Measurements from ENCODE around the gene ARID5A.
A peak's percentile ranks its signal among the peaks of the same experiment; 100 is the strongest.

Gene ARID5A

GRCh38 chr2:96529376-96530143 lies 7.0 kb upstream of the ARID5A start:
- Histone ChIP-seq H3K27me3 (ENCODE audit: low read depth, low read length) (no peaks in the 10 kb centered on the region), H3K9me3 (ENCODE audit: control insufficient read depth in 1 of 2, low read length in 2 of 2) (no peaks in the 10 kb centered on the region), H3K4me1 (ENCODE audit: control insufficient read depth in 1 of 2, insufficient read depth in 2 of 2, low read length in 2 of 2) (peaks cover 25% of the 10 kb centered on the region in 2 donors), H3K36me3 (ENCODE audit: control insufficient read depth in 1 of 2, insufficient read depth in 2 of 2, low read length in 2 of 2) (no peaks in the 10 kb centered on the region), H3K27ac (ENCODE audit: low read length) (no peak overlapping the region), H3K4me3 (ENCODE audit: low read depth in 1 of 2, low read length in 2 of 2) (no peak overlapping the region)

- Histone ChIP-seq H3K27ac (ENCODE audit: low read length) (no peak overlapping the region), H3K27me3 (ENCODE audit: low read depth, low read length) (no peaks in the 10 kb centered on the region), H3K9me3 (ENCODE audit: control insufficient read depth in 1 of 2, low read length in 2 of 2) (no peaks in the 10 kb centered on the region)
These were observed 6.5 kb upstream of the ARID5A start for GRCh38 chr2:96530144-96530430.

GRCh38 chr2:96530474-96531357 lies 5.8 kb upstream of the ARID5A start:
- Histone ChIP-seq H3K4me1 (ENCODE audit: control insufficient read depth in 1 of 2, insufficient read depth in 2 of 2, low read length in 2 of 2) (peaks cover 28 to 36% of the 10 kb centered on the region in 2 donors), H3K27ac (ENCODE audit: low read length) (no peak overlapping the region)

More at GRCh38 chr2:96530144-96530430, 6.5 kb upstream of the ARID5A start:
- peaks cover 28 to 31% of the 10 kb centered on the region in 2 donors for H3K4me1 ChIP-seq (ENCODE audit: control insufficient read depth in 1 of 2, insufficient read depth in 2 of 2, low read length in 2 of 2)
- no peaks in the 10 kb centered on the region for H3K36me3 ChIP-seq (ENCODE audit: control insufficient read depth in 1 of 2, insufficient read depth in 2 of 2, low read length in 2 of 2)
- H3K4me3 ChIP-seq (ENCODE audit: low read depth in 1 of 2, low read length in 2 of 2), result no peak overlapping the region

GRCh38 chr2:96531366-96531765 lies 5.2 kb upstream of the ARID5A start:
- Histone ChIP-seq H3K36me3 (ENCODE audit: control insufficient read depth in 1 of 2, insufficient read depth in 2 of 2, low read length in 2 of 2) (no peaks in the 10 kb centered on the region), H3K4me3 (ENCODE audit: low read depth in 1 of 2, low read length in 2 of 2) (peak overlapping the region; percentile 37 to 38), H3K27ac (ENCODE audit: low read length) (peak overlapping the region; percentile 65), H3K4me1 (ENCODE audit: control insufficient read depth in 1 of 2, insufficient read depth in 2 of 2, low read length in 2 of 2) (peaks cover 28 to 37% of the 10 kb centered on the region in 2 donors), H3K9me3 (ENCODE audit: control insufficient read depth in 1 of 2, low read length in 2 of 2) (no peaks in the 10 kb centered on the region), H3K27me3 (ENCODE audit: low read depth, low read length) (no peaks in the 10 kb centered on the region)

More at GRCh38 chr2:96530474-96531357, 5.8 kb upstream of the ARID5A start:
- no peaks in the 10 kb centered on the region for H3K27me3 ChIP-seq (ENCODE audit: low read depth, low read length)
- no peak overlapping the region for H3K4me3 ChIP-seq (ENCODE audit: low read depth in 1 of 2, low read length in 2 of 2)
- H3K36me3 ChIP-seq (ENCODE audit: control insufficient read depth in 1 of 2, insufficient read depth in 2 of 2, low read length in 2 of 2), result no peaks in the 10 kb centered on the region
- no peaks in the 10 kb centered on the region for H3K9me3 ChIP-seq (ENCODE audit: control insufficient read depth in 1 of 2, low read length in 2 of 2)

GRCh38 chr2:96531872-96532505 lies 4.6 kb upstream of the ARID5A start:
- H3K4me1 ChIP-seq (ENCODE audit: control insufficient read depth in 1 of 2, insufficient read depth in 2 of 2, low read length in 2 of 2), result peaks cover 28 to 34% of the 10 kb centered on the region in 2 donors
- peak overlapping the region; percentile 86 for H3K27ac ChIP-seq (ENCODE audit: low read length)
- H3K9me3 ChIP-seq (ENCODE audit: control insufficient read depth in 1 of 2, low read length in 2 of 2), result no peaks in the 10 kb centered on the region
- peak overlapping the region; percentile 37 to 38 for H3K4me3 ChIP-seq (ENCODE audit: low read depth in 1 of 2, low read length in 2 of 2)
- H3K27me3 ChIP-seq (ENCODE audit: low read depth, low read length), result no peaks in the 10 kb centered on the region
- H3K36me3 ChIP-seq (ENCODE audit: control insufficient read depth in 1 of 2, insufficient read depth in 2 of 2, low read length in 2 of 2), result no peaks in the 10 kb centered on the region

- Histone ChIP-seq H3K36me3 (ENCODE audit: control insufficient read depth in 1 of 2, insufficient read depth in 2 of 2, low read length in 2 of 2) (no peaks in the 10 kb centered on the region), H3K27ac (ENCODE audit: low read length) (peak overlapping the region; percentile 86), H3K27me3 (ENCODE audit: low read depth, low read length) (no peaks in the 10 kb centered on the region), H3K4me1 (ENCODE audit: control insufficient read depth in 1 of 2, insufficient read depth in 2 of 2, low read length in 2 of 2) (peaks cover 28 to 34% of the 10 kb centered on the region in 2 donors), H3K4me3 (ENCODE audit: low read depth in 1 of 2, low read length in 2 of 2) (peak overlapping the region in 1 of 2 donors; percentile 10), H3K9me3 (ENCODE audit: control insufficient read depth in 1 of 2, low read length in 2 of 2) (no peaks in the 10 kb centered on the region)
These were observed 3.8 kb upstream of the ARID5A start for GRCh38 chr2:96532641-96533291.

- Histone ChIP-seq H3K9me3 (ENCODE audit: control insufficient read depth in 1 of 2, low read length in 2 of 2) (no peaks in the 10 kb centered on the region), H3K4me1 (ENCODE audit: control insufficient read depth in 1 of 2, insufficient read depth in 2 of 2, low read length in 2 of 2) (peaks cover 28 to 35% of the 10 kb centered on the region in 2 donors), H3K4me3 (ENCODE audit: low read depth in 1 of 2, low read length in 2 of 2) (peak overlapping the region; percentile 3 to 30), H3K36me3 (ENCODE audit: control insufficient read depth in 1 of 2, insufficient read depth in 2 of 2, low read length in 2 of 2) (no peaks in the 10 kb centered on the region), H3K27ac (ENCODE audit: low read length) (peak overlapping the region; percentile 86), H3K27me3 (ENCODE audit: low read depth, low read length) (no peaks in the 10 kb centered on the region)
These were observed 3.1 kb upstream of the ARID5A start for GRCh38 chr2:96533292-96534073.

GRCh38 chr2:96534141-96534540 lies 2.4 kb upstream of the ARID5A start:
- no peaks in the 10 kb centered on the region for H3K9me3 ChIP-seq (ENCODE audit: control insufficient read depth in 1 of 2, low read length in 2 of 2)
- H3K36me3 ChIP-seq (ENCODE audit: control insufficient read depth in 1 of 2, insufficient read depth in 2 of 2, low read length in 2 of 2), result no peaks in the 10 kb centered on the region
- H3K27me3 ChIP-seq (ENCODE audit: low read depth, low read length), result no peaks in the 10 kb centered on the region
- peaks cover 26 to 42% of the 10 kb centered on the region in 2 donors for H3K4me1 ChIP-seq (ENCODE audit: control insufficient read depth in 1 of 2, insufficient read depth in 2 of 2, low read length in 2 of 2)
- peak overlapping the region; percentile 86 for H3K27ac ChIP-seq (ENCODE audit: low read length)
- peak overlapping the region; percentile 3 to 30 for H3K4me3 ChIP-seq (ENCODE audit: low read depth in 1 of 2, low read length in 2 of 2)

- Histone ChIP-seq H3K4me3 (ENCODE audit: low read depth in 1 of 2, low read length in 2 of 2) (no peak overlapping the region), H3K27me3 (ENCODE audit: low read depth, low read length) (no peaks in the 10 kb centered on the region), H3K9me3 (ENCODE audit: control insufficient read depth in 1 of 2, low read length in 2 of 2) (no peaks in the 10 kb centered on the region), H3K27ac (ENCODE audit: low read length) (peak overlapping the region; percentile 86), H3K36me3 (ENCODE audit: control insufficient read depth in 1 of 2, insufficient read depth in 2 of 2, low read length in 2 of 2) (no peaks in the 10 kb centered on the region), H3K4me1 (ENCODE audit: control insufficient read depth in 1 of 2, insufficient read depth in 2 of 2, low read length in 2 of 2) (peaks cover 25 to 48% of the 10 kb centered on the region in 2 donors)
These were observed 1.8 kb upstream of the ARID5A start for GRCh38 chr2:96534701-96535181.

- peaks cover 29 to 52% of the 10 kb centered on the region in 2 donors for H3K4me1 ChIP-seq (ENCODE audit: control insufficient read depth in 1 of 2, insufficient read depth in 2 of 2, low read length in 2 of 2)
- no peaks in the 10 kb centered on the region for H3K36me3 ChIP-seq (ENCODE audit: control insufficient read depth in 1 of 2, insufficient read depth in 2 of 2, low read length in 2 of 2)
- H3K27ac ChIP-seq (ENCODE audit: low read length), result no peak overlapping the region
- H3K9me3 ChIP-seq (ENCODE audit: control insufficient read depth in 1 of 2, low read length in 2 of 2), result no peaks in the 10 kb centered on the region
- H3K4me3 ChIP-seq (ENCODE audit: low read depth in 1 of 2, low read length in 2 of 2), result no peak overlapping the region
- no peaks in the 10 kb centered on the region for H3K27me3 ChIP-seq (ENCODE audit: low read depth, low read length)
These were observed 1.2 kb upstream of the ARID5A start for GRCh38 chr2:96535331-96535730.

Measured in muscle layer of duodenum (tissue), 2 donors.